ENCODE data around the gene VPS35L.

Gene VPS35L

DNA sequence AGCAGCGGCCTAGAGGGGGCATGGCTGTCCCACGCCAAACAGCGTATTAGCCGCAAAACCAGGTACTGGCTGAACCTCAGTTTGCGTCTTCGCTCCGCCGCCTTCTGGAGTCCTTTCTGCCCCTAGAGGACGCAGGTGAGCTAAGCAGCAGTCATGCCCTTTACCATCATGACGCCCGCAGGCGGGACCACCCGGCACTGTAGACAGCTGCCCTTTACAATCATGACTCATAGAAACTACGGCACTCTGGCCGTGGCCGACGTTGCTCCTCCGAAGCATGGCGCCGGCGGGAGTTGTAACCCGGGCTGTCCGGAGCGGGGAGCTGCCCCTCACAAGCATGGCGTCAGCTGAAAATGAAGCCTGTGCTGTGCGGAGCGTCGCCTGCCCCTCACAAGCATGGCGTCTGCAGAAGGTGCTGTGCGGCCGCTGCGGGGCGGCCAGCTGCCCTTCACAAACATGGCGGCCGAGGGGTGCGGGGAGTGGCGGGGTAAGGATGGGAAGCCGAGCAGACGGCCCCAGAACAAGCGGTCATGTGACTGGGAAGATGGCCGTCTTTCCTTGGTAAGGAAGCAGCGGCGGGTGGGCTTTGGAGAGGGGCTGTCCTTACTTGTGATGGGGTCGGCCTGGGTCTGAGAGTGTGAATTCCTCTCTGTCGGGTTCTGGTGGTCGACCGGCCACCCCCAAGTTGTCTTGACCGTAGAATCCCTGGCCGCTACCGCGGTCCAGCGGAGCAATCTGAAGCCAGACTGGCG, at the start of gene VPS35L:
VPS35L (plus strand) TSS at position 518 of the 752 bp plus-strand sequence; CDS start at position 545, 27 bp downstream.
- DNase-seq, result peak; percentile 99

DNA sequence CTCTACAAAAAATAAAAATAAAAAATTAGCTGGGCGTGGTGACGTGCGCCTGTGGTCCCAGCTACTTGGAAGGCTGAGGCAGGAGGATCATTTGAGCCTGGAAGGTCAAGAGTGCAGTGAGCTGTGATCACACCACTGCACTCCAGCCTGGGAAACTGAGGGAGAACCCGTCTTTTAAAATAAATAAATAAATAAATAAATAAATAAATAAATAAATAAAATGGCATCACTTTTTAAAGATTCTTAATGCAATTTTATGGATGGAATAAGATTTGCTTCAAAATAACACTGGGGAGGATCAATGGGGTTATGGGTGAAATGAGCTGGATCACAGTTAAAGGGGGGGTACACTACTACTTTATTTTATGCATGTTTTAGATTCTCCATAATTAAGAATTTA, 48.5 kb upstream of the VPS35L start:
- DNase-seq, result no peak

DNA sequence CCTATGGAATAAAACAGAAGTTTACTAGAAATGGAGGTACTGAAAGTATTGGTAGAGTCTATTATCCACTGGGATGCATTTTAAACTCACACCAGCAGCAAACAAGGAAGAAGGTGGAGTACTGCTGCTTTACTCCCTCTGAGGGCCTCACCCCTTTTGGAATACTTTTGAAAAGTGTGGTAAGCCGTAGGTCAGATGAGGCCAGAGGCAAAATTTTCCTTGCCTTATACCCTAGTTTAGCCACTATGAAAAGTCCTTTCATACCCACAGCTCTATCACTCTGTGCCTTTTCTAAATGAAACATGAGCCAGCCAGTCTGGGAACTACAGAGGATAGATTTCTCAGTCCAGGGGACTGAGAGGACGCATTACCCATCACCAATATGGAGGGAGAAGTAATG, 47.6 kb upstream of the VPS35L start:
- DNase-seq, result no peak

DNA sequence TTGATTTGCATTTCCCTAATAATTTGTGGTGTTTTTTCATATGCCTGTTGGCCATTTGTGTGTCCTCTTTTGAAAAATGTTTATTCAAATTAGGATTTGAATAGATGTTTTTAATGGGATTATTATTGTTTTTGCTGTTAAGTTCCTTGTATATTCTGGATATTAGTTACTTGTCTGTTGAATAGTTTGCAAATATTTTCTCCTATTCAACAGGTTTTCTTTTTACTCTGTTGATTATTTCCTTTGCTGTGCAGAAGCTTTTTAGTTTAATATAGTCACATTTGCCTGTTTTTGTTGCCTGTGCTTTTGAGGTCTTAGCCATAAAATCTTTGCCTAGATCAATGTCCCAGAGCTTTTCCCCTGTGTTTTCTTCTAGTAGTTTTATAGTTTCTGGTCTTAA, 43.2 kb upstream of the VPS35L start:
- no peak for DNase-seq

DNA sequence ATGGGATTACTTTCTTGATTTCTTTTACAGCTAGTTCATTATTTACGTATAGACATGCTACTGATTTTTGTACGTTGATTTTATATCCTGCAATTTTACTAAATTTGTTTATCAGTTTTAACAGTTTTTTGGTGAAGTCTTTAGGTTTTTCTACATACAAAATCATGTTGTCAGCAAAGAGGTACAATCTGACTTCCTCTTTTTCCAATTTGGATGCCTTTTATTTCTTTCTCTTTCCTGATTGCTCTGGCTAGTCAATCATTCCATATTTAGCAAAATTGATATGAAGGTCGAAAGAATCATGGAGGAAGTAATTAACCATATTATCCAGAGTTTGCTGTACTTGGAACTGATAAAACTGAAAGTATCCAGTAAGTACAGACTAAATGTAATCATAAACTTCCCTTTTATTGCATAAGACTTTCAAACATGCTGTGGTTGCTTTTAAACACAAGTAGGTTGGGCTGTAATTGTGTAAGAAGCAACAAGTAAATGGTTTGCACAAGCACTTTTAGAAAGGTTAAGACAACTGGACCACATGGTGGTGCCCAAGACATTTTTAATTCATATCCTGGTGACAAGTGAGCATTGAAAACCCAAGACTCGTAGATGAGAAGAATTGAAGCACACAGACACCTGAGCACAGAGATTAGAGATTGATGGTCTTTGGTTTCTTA, 42.0 kb upstream of the VPS35L start:
- DNase-seq, result no peak

DNA sequence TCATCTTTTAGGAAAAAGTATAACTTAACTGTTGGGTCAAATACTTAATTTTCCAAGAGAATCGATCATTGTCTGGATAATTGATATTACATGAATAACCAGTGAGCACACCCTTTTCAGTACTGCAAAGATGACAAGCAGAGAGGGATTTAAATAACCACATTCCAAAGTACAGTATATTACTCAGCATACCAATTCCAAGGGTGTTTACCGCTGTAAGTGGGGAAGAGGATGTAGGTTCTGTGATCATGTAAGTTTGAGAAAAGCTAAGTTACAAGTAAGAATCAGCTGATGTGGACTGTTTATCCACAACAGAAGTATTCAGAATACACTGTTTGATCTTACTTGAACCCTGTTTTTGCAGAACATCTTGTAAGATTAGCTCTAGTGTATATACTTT, 39.7 kb upstream of the VPS35L start:
- DNase-seq, result no peak

DNA sequence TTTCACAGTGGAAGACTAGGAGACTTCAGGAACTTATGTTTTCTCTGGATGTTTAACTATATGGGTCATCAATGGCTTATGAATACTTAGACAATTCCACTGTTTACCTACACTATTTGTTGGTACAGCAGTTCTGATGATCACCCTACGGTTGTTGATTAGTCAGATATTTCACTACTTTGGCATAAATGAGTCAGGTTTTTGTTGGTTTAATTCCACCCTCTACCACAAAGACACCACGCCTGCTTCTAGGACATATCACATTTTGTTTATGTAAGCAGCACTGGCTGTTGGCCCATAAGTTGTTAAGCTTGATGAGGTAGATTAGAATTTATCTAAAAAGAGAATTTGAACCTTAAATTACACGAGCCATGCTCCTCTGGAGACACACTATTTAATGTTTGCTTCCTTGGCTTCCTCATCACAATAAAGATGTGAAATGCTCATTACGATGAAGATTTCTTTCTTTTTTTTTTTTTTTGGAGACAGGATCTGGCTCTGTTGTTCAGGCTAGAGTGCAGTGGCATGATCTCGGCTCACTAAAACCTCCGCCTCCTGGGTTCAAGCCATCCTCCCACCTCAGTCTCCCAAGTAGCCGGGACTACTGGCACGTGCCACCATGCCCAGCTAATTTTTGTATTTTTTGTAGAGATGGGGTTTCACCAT, 37.9 kb upstream of the VPS35L start:
- no peak for DNase-seq

DNA sequence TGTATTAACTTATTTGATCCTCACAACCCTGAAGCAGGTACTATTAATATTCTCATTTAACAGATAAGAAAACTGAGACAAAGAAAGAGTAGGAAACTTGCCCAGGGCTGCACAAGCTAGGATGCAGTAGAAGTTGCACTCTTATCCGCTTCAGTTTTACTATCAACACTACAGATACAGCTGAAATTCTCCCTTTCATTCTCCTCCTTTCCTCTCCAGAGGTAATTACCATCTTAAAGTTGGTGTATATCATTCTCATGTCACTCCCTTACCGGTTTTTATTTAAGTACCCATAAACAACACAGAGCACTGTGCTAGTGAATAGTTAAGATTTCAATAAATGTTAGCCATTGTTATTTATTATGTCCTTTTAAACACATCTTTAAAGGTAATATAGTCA, 37.1 kb upstream of the VPS35L start:
- DNase-seq, result no peak

- DNase-seq, result no peak
These were observed 34.6 kb upstream of the VPS35L start for GRCh38 chr16:19520861-19521331.

GRCh38 chr16:19521471-19522396, 33.8 kb upstream of the VPS35L start, which contains the start of gene GDE1:
GDE1 (minus strand) TSS chr16:19522098; CDS start chr16:19521964, 134 bp downstream.
- peak; percentile 97 for DNase-seq

DNA sequence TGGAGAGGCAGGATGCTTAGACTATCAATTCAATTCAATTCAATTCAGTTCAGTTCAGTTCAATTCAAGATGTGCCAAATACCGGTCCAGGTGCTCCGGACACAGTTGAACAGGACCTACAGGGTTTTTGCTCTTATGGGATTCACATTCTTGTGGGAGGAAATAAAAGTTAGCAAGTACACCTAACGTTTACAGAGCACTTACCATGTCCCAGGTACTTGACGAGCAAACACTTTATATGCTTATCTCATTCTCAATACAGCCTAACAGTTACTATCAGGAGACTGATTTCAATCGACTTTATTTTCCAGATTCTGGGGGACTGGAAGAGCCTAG, 33.1 kb upstream of the VPS35L start:
- no peak for DNase-seq

- no peak for DNase-seq
These were observed 32.7 kb upstream of the VPS35L start for GRCh38 chr16:19522760-19523159.

GRCh38 chr16:19523184-19523558, 32.3 kb upstream of the VPS35L start:
- DNase-seq, result no peak

DNA sequence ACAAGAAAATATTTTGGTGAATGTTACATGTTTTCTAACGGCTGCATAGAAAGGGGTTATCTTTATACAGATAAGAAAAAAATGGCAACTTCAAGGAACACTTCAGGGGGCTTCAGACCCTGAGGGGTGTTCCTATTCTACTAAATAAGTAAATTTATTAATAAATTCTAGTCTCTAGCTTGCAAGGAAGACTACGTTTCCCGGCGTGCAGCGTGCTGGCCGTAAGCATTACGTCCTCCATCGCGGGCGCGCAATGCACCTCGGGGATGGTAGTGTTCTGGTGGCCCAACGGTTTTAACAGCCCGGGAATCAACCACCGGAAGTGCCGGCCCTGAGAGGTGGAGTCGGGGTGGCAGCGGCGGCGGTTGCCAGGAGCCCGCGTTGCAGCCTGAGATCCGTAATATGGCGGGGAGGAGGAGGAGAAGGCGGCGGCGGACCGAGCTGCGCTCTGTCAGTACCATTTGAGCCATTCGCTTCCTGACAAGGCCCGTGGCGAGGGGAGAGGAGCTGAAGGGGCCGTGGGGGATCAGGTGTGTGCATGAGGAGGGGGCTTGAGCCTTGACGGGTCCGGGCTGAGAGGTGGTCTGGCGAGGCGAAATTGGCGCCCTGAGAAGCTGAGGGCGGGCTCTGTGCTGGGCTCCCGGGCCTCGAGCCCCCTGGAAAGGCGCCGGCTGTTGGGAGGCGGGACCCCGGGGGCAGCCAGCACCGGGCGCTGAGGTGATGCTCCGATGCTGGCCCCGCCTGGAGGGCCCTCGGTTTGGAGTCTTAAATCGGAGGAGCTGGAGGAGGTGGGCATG, 31.7 kb upstream of the VPS35L start, which contains the start of gene CCP110:
CCP110 (plus strand) TSS at position 384 of the 797 bp plus-strand sequence. CDS start 3,940 bp downstream, outside the sequence.
- DNase-seq, result peak; percentile 95

DNA sequence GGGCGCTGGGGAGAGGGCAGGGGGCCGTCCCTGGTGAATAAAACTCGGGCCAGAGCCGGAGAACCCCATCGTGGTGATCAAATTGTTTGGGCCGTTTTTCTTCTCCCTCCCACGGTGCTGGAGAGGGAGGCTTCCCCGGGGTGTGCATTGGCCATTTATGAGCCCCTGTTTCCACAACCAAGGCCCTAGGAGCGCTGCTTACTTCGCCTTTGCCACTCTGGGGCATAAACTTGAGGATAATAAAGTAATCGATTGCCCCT, 31.2 kb upstream of the VPS35L start:
- DNase-seq, result no peak

- no peak for DNase-seq
These were observed 30.7 kb upstream of the VPS35L start for GRCh38 chr16:19524616-19525384.

GRCh38 chr16:19525385-19525723, 30.1 kb upstream of the VPS35L start:
- DNase-seq, result no peak

- DNase-seq, result no peak
These were observed 28.3 kb upstream of the VPS35L start for GRCh38 chr16:19527161-19527560.

GRCh38 chr16:19528666-19529065, 26.8 kb upstream of the VPS35L start:
- no peak for DNase-seq

- no peak for DNase-seq
These were observed 22.9 kb upstream of the VPS35L start for GRCh38 chr16:19532601-19533000.

GRCh38 chr16:19540241-19540970, 15.1 kb upstream of the VPS35L start:
- no peak for DNase-seq

Data from activated CD8-positive, alpha-beta memory T cell treated with anti-CD3 and anti-CD28 coated beads for 24 hours (primary cell).